Epidermal melanocyte (primary cell): ENCODE results near the gene CARS1.

Experiments
- DNase-seq: peaks from one replicate; pipeline ENCODE4 v3.0.0; 2011; ENCODE audit warnings: low spot score; ENCODE audit not compliant: insufficient read length

The CARS1 gene

GRCh38 chr11:3010521-3011275 is 46.5 kb downstream of the CARS1 start:
- DNase-seq, result no peak

- DNase-seq, result no peak
Observed at GRCh38 chr11:3010004-3010403, 47.2 kb downstream of the CARS1 start.

- DNase-seq, result no peak
Observed at GRCh38 chr11:3009481-3009880, 47.7 kb downstream of the CARS1 start.

GRCh38 chr11:3008746-3009336 is 48.4 kb downstream of the CARS1 start:
- no peak for DNase-seq

- no peak for DNase-seq
Observed at GRCh38 chr11:3007404-3008010, 49.7 kb downstream of the CARS1 start.

- no peak for DNase-seq
Observed at GRCh38 chr11:3006505-3007260, 50.5 kb downstream of the CARS1 start.

- no peak for DNase-seq
Observed at GRCh38 chr11:3004481-3004880, 52.7 kb downstream of the CARS1 start.

- no peak for DNase-seq
Observed at GRCh38 chr11:3003396-3004231, 53.6 kb downstream of the CARS1 start.

- no peak for DNase-seq
Observed at GRCh38 chr11:3002871-3003270, 54.4 kb downstream of the CARS1 start.

GRCh38 chr11:3002351-3002861 is 54.8 kb downstream of the CARS1 start:
- no peak for DNase-seq

- no peak for DNase-seq
Observed at GRCh38 chr11:3001496-3001895, 55.7 kb downstream of the CARS1 start.

- DNase-seq, result peak; percentile 51
Observed at GRCh38 chr11:3000032-3000961, 56.9 kb downstream of the CARS1 start.

- DNase-seq, result no peak
Observed at GRCh38 chr11:2999464-2999998, 57.7 kb downstream of the CARS1 start.

GRCh38 chr11:2998073-2998850 is 59.0 kb downstream of the CARS1 start:
- no peak for DNase-seq

- DNase-seq, result no peak
Observed at GRCh38 chr11:2997406-2997805, 59.8 kb downstream of the CARS1 start.

GRCh38 chr11:2996976-2997375 is 60.2 kb downstream of the CARS1 start:
- DNase-seq, result no peak

GRCh38 chr11:2995893-2996554 is 61.2 kb downstream of the CARS1 start:
- no peak for DNase-seq

GRCh38 chr11:2995031-2995561 is 62.1 kb downstream of the CARS1 start:
- DNase-seq, result no peak
